RWPE1 (cell line): ENCODE results near the gene FTCD.
A peak's percentile ranks its signal among the peaks of the same experiment; 100 is the strongest.
"Not testable (repeated sequence)": the region's sequence is repeated elsewhere in the genome, so short reads cannot be mapped to it uniquely, and the experiment has no call there.

Experiments
- CTCF ChIA-PET: fragments of 350-600 bp; sonication (Branson Sonifier 250); formaldehyde crosslinking; extraction: SDS; loops from one replicate; lab custom pipeline; 2021; lab: Yijun Ruan, JAX
- POLR2A ChIA-PET: fragments of 400-600 bp; formaldehyde crosslinking; extraction: SDS; loops from one replicate; lab custom pipeline; 2020; ENCODE audit warnings: antibody characterized with exemption; ENCODE audit not compliant: low non-redundant PET; lab: Yijun Ruan, JAX
- DNase-seq: peaks from one replicate; pipeline ENCODE4 v3.0.0; 2012; ENCODE audit warnings: low spot score
- H3K27ac ChIP-seq: fragments of 450-650 bp; 2 replicates; pipeline ENCODE4 v1.5.1; 2017
- CTCF ChIP-seq: fragments of 450-650 bp; conservative IDR thresholded peaks from 2 replicates; pipeline ENCODE4 v1.5.1; 2017; ENCODE audit warnings: low read depth, mild to moderate bottlenecking

FTCD gene

DNA sequence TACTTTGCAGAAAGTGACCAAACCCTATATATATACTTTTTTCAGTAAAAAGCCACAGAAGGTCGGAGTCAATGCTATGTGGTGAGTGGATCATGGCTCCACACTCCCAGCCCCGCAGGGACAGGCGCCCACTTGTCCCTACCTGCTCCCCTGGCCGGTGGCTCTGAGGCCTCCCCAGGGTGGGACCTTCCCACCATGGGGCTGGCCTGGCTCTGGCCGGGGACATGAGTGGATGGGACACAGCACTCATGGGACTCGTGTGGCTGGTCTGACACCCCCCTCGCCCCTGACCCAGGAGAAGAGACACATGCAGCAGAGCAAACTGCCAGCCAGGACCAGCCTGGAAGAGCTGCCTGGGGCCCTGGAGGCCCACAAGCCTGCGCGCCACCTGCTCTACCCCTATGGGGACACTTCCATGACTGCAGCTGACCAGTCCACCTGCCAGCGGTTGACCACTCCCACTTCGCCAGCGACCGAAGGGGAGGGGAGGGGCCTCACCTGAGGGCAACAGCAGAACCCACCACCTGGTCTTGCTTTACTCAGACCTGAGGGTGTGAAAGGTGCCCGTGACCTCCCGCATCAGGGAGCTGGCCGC is 26.7 kb upstream of the FTCD start:
- no peak for DNase-seq
- no peak for TF ChIP-seq CTCF
- H3K27ac ChIP-seq = peak overlapping the region; percentile 50
- CTCF ChIA-PET = no interaction called here
- POLR2A ChIA-PET = no interaction called here

GRCh38 chr21:46181436-46181835 is 26.1 kb upstream of the FTCD start:
- H3K27ac ChIP-seq = peak overlapping the region; percentile 50
- DNase-seq = no peak
- ChIA-PET CTCF (no interaction called here), POLR2A (no interaction called here)
- TF ChIP-seq CTCF = no peak

DNA sequence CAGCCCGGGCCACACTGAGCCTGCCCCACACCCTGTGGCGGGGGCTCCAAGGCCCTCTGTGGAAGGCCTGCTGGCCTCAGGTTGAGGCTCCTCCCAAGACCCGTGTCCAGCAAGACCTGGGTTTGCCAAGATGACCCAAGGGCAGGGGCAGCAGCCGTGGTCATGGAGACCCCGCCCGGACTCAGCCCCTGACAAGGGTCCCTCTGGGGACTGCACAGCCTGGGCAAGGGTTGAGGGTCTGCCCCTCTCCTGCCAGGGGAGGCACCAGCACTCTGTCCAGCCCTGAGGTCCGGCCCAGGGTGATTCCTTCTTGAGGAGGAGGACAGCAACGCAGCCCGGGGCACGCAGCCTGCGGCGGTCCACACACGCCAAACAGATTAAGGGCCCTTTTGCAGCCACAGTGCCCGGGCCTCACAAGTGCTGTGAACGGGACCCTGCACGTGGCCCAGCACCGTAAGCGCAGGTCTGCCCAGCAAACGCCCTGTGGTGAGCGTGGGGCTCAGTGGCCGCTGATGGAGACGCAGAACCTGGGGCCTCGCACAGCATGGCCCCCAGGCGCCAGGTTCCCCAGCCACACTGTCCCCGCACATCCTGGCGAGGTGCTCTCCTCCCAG is 25.5 kb upstream of the FTCD start:
- CTCF ChIA-PET = no interaction called here
- no peak for TF ChIP-seq CTCF
- POLR2A ChIA-PET = no interaction called here
- DNase-seq = no peak
- H3K27ac ChIP-seq = peak overlapping the region; percentile 50

- no peak for DNase-seq
- ChIA-PET CTCF (no interaction called here), POLR2A (no interaction called here)
- H3K27ac ChIP-seq = peak overlapping the region; percentile 50; the same call in 1 of the 2 replicates
- TF ChIP-seq CTCF = no peak
Observed at GRCh38 chr21:46180079-46180722, 24.8 kb upstream of the FTCD start.

DNA sequence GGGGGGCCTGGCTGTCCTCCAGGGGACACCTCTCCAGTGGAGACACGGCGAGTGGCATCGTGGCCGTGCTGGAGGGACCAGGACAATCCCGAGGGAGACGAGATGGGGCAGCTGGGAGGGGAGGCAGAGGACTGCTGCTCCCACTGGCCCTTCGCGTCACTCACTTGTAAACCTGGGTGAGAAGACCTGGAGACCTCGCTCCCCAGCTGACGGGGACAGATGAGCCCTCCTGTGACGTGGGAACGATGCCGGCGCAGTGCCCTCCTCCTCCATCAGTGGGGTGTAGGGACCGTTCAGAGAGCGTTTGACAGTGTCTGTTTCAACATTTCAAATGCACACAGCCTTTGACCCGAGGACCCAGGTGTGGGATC is 24.3 kb upstream of the FTCD start:
- CTCF ChIA-PET = no interaction called here
- TF ChIP-seq CTCF = no peak
- no peak for DNase-seq
- peak overlapping the region; percentile 50; the same call in 1 of the 2 replicates for H3K27ac ChIP-seq
- POLR2A ChIA-PET = no interaction called here

DNA sequence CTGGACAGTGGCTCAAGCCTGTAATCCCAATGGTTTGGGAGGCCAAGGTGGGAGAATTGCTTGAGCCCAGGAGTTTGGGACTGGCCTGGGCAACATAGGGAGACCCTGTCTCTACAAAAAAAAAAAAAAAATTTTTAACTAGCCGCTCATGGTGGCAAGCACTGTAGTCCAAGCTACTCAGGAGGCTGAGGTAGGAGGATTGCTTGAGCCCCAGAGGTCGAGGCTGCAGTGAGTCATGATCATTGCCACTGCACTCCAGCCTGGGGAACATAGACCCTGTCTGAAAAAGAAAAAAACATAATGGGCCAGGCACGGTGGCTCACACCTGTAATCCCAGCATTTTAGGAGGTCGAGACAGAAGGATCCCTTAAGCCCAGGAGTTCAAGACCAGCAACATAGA is 23.6 kb upstream of the FTCD start:
- CTCF ChIA-PET = no interaction called here
- no peak for TF ChIP-seq CTCF
- H3K27ac ChIP-seq = no peak overlapping the region
- POLR2A ChIA-PET = interaction anchor here (0.6 kb wide), 1 partner anchor 601 kb away, joined by 6 read pairs; no protein-coding TSS in a partner anchor
- DNase-seq = no peak

DNA sequence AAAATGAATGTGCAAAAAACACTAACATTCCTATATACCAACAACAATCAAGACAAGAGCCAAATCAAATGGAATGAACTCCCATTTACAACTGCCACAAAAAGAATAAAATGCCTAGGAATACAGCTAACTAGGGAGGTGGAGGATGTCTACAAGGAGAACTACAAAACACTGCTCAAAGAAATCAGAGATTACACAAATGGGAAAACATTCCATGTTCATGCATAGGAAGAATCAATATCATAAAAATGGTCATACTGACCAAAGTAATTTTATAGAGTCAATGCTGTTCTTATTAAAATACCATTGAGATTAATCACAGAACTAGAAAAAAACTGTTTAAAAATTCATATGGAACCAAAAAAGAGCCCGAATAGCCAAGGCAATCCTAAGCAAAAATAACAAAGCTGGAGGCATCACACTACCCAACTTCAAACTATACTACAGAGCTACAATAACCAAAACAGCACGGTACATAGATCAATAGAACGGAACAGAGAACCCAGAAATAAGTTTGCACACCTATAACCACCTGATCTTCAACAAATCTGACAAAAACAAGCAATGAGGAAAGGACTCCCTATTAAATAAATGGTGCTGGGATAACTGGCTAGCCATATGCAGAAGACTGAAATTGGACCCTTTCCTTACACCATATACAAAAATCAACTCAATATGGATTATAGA is 21.2 kb upstream of the FTCD start:
- POLR2A ChIA-PET, DNase-seq, CTCF ChIA-PET, H3K27ac ChIP-seq: not testable (repeated sequence)
